Right lobe of liver (tissue), 4 donors: ENCODE results near the gene IFT52.

Experiments used
- POLR2A ChIP-seq: fragments of 450-650 bp; IDR thresholded peaks from one replicate; pipeline ENCODE4 v1.6.1; 2017; ENCODE audit warnings: antibody characterized with exemption, mild to moderate bottlenecking
- TF ChIP-seq, protein P1 (sequence below), 4 donors: fragments of 200-600 bp in 3 of 4; fragments of 450-650 bp in 1 of 4; IDR thresholded peaks; one replicate each; pipeline versions ENCODE4 v1.5.1 to v1.8.0; 2016 to 2022; ENCODE audit warnings: antibody characterized with exemption in 4 of 4, mild to moderate bottlenecking in 2 of 4
- donor health status: DM: no; HTN: no; CAD: no.
- donor health status: DM: no; HTN: no; CAD: no.
- donor health status: DM: no; HTN: yes; CAD: no.

DNA sequence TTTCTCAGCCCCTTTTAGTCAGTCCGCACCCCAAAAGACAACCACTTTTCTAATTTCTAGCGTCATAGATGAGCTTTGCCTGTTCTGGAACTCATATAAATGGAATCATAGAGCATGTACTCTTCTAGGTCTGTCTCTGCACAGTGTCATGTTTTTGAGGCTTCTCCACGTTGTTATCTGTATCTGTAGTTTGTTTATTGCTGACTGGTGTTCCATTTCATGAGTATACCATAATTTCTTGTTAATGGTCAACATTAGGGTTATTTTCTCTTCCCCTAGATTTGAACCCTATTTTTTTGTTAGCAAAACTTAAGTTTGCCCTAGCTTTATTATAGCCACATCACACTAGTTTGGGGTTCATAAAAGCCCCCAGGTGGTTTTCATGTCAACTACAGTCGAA lies 48.1 kb upstream of the IFT52 start:
- TF ChIP-seq, protein P1, sequence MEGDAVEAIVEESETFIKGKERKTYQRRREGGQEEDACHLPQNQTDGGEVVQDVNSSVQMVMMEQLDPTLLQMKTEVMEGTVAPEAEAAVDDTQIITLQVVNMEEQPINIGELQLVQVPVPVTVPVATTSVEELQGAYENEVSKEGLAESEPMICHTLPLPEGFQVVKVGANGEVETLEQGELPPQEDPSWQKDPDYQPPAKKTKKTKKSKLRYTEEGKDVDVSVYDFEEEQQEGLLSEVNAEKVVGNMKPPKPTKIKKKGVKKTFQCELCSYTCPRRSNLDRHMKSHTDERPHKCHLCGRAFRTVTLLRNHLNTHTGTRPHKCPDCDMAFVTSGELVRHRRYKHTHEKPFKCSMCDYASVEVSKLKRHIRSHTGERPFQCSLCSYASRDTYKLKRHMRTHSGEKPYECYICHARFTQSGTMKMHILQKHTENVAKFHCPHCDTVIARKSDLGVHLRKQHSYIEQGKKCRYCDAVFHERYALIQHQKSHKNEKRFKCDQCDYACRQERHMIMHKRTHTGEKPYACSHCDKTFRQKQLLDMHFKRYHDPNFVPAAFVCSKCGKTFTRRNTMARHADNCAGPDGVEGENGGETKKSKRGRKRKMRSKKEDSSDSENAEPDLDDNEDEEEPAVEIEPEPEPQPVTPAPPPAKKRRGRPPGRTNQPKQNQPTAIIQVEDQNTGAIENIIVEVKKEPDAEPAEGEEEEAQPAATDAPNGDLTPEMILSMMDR (IDR thresholded peaks at IDR 0.05) = no peak
- no peak for TF ChIP-seq POLR2A
